IMR-90 (cell line): ENCODE data around the gene FAM53B. TPM values are rescaled to one million over a fixed set of nuclear protein-coding genes. Genes with fewer than 3 reads are reported as not detected.

Experiments used
- ATAC-seq: fragments of 200-7000 bp; cut with Tn5 transposase; 2 replicates; pipeline ENCODE4 v1.9.1; 2020; ENCODE audit warnings: low read depth, mild to moderate bottlenecking, moderate library complexity
- BruUV-seq: library from RNA; stranded (reverse); fragments of 400-500 nt; replicated peaks from 2 replicates; lab custom pipeline; 2021; lab: Mats Ljungman, UMichigan
- CTCF ChIA-PET: fragments of 300-600 bp; formaldehyde crosslinking; extraction: SDS; loops from one replicate; lab custom pipeline; 2021; ENCODE audit warnings: antibody characterized with exemption; lab: Yijun Ruan, JAX
- POLR2A ChIA-PET: fragments of 300-600 bp; sonication (Branson Sonifier 250); formaldehyde crosslinking; loops from one replicate; lab custom pipeline; 2022; ENCODE audit warnings: antibody characterized with exemption; ENCODE audit not compliant: unreplicated experiment; lab: Charles Lee
- DNase-seq: peaks from one replicate; pipeline ENCODE4 v3.0.0; 2013
- H2AFZ ChIP-seq: replicated peaks from 2 replicates; pipeline ENCODE3; 2013; ENCODE audit warnings: low read length, mild to moderate bottlenecking; ENCODE audit not compliant: poor library complexity
- H2AK5ac ChIP-seq: 2 replicates; pipeline ENCODE4 v1.6.1; 2013; ENCODE audit warnings: low read depth, low read length, inconsistent platforms
- H2AK9ac ChIP-seq: replicated peaks from 2 replicates; pipeline ENCODE3; 2013; ENCODE audit warnings: mild to moderate bottlenecking, low read depth, low read length, moderate library complexity; ENCODE audit not compliant: poor library complexity
- H2BK120ac ChIP-seq: 2 replicates; pipeline ENCODE4 v1.6.1; 2013; ENCODE audit warnings: low read depth, low read length, inconsistent platforms
- H2BK15ac ChIP-seq: 3 replicates; pipeline ENCODE4 v1.6.1; 2013; ENCODE audit warnings: low read depth, low read length, inconsistent platforms
- H2BK20ac ChIP-seq: 2 replicates; pipeline ENCODE4 v1.6.1; 2013; ENCODE audit warnings: low read depth, mild to moderate bottlenecking, inconsistent platforms, low read length, moderate library complexity
- H2BK5ac ChIP-seq: 2 replicates; pipeline ENCODE4 v1.6.1; 2013; ENCODE audit warnings: mild to moderate bottlenecking, low read depth, low read length, inconsistent platforms; ENCODE audit not compliant: poor library complexity, severe bottlenecking
- H3K14ac ChIP-seq: replicated peaks from 2 replicates; pipeline ENCODE4 v1.6.1; 2013; ENCODE audit warnings: low read depth, low read length, inconsistent platforms
- H3K18ac ChIP-seq: 2 replicates; pipeline ENCODE4 v1.6.1; 2013; ENCODE audit warnings: low read depth, low read length, control low read depth
- H3K23ac ChIP-seq: 2 replicates; pipeline ENCODE4 v1.6.1; 2013; ENCODE audit warnings: low read depth, low read length, inconsistent platforms
- H3K27ac ChIP-seq: 2 replicates; pipeline ENCODE4 v1.5.1; 2013; ENCODE audit warnings: mild to moderate bottlenecking, control low read depth, low read length; ENCODE audit not compliant: insufficient read depth
- H3K27me3 ChIP-seq: 2 replicates; pipeline ENCODE4 v1.6.1; 2013; ENCODE audit warnings: low read length; ENCODE audit not compliant: control insufficient read depth, insufficient read depth
- H3K36me3 ChIP-seq: 2 replicates; pipeline ENCODE4 v1.6.1; 2013; ENCODE audit warnings: low read length, mixed read lengths; ENCODE audit not compliant: control insufficient read depth, insufficient read depth
- H3K4ac ChIP-seq: 2 replicates; pipeline ENCODE4 v1.6.1; 2013; ENCODE audit warnings: low read depth, low read length, inconsistent platforms
- H3K4me1 ChIP-seq: 2 replicates; pipeline ENCODE4 v1.6.1; 2013; ENCODE audit warnings: low read length, mixed read lengths; ENCODE audit not compliant: control insufficient read depth, insufficient read depth
- H3K4me2 ChIP-seq: 2 replicates; pipeline ENCODE4 v1.6.1; 2013; ENCODE audit warnings: low read depth, mild to moderate bottlenecking, control low read depth, low read length, moderate library complexity
- H3K4me3 ChIP-seq: 2 replicates; pipeline ENCODE4 v1.5.1; 2013; ENCODE audit warnings: low read depth, mild to moderate bottlenecking, control low read depth, low read length, moderate library complexity; ENCODE audit not compliant: insufficient read depth
- H3K56ac ChIP-seq: 2 replicates; pipeline ENCODE4 v1.6.1; 2013; ENCODE audit warnings: low read length, inconsistent platforms; ENCODE audit not compliant: insufficient read depth; ENCODE audit errors: extremely low read depth
- H3K79me1 ChIP-seq, 2 experiments: 2 replicates each; pipeline ENCODE4 v1.6.1; 2013; ENCODE audit warnings: low read length in 2 of 2, inconsistent platforms in 1 of 2, low read depth in 1 of 2
- H3K9ac ChIP-seq: 2 replicates; pipeline ENCODE4 v1.6.1; 2013; ENCODE audit warnings: low read depth, low read length, control low read depth
- H3K9me1 ChIP-seq: 2 replicates; pipeline ENCODE4 v1.6.1; 2013; ENCODE audit warnings: low read length, inconsistent platforms; ENCODE audit not compliant: insufficient read depth
- H3K9me3 ChIP-seq: 2 replicates; pipeline ENCODE4 v1.6.1; 2013; ENCODE audit warnings: low read length; ENCODE audit not compliant: control insufficient read depth, insufficient read depth
- H4K20me1 ChIP-seq: 2 replicates; pipeline ENCODE4 v1.6.1; 2013; ENCODE audit warnings: low read length, inconsistent platforms; ENCODE audit not compliant: insufficient read depth
- H4K5ac ChIP-seq: 2 replicates; pipeline ENCODE4 v1.6.1; 2013; ENCODE audit warnings: mild to moderate bottlenecking, low read depth, low read length, control low read depth
- H4K8ac ChIP-seq, 2 experiments: 2 replicates each; pipeline ENCODE4 v1.6.1; 2013; ENCODE audit warnings: low read depth in 2 of 2, low read length in 2 of 2, control low read depth in 1 of 2, inconsistent platforms in 1 of 2
- H4K91ac ChIP-seq: 2 replicates; pipeline ENCODE4 v1.6.1; 2013; ENCODE audit warnings: low read depth, low read length, inconsistent platforms; ENCODE audit not compliant: insufficient read depth
- BHLHE40 ChIP-seq: fragments of 150-350 bp; IDR thresholded peaks from 2 replicates; pipeline ENCODE4 v1.6.1; 2016; ENCODE audit warnings: mild to moderate bottlenecking, low read depth, low read length
- CEBPB ChIP-seq: IDR thresholded peaks from 2 replicates; pipeline ENCODE4 v1.6.1; 2012; ENCODE audit warnings: low read depth, low read length, improper control_type of control experiment
- FOS ChIP-seq: fragments of 150-350 bp; IDR thresholded peaks from 2 replicates; pipeline ENCODE4 v1.6.1; 2016; ENCODE audit warnings: low read depth, low read length
- MAFK ChIP-seq: IDR thresholded peaks from 2 replicates; pipeline ENCODE4 v1.6.1; 2012; ENCODE audit warnings: low read depth, low read length, improper control_type of control experiment
- MAZ ChIP-seq: IDR thresholded peaks from 2 replicates; pipeline ENCODE4 v1.6.1; 2012; ENCODE audit warnings: low read depth, mild to moderate bottlenecking, low read length, improper control_type of control experiment, moderate library complexity, borderline replicate concordance
- POLR2A ChIP-seq: IDR thresholded peaks from 2 replicates; pipeline ENCODE4 v1.6.1; 2012; ENCODE audit warnings: mild to moderate bottlenecking, low read depth, low read length
- RAD21 ChIP-seq: IDR thresholded peaks from 2 replicates; pipeline ENCODE4 v1.6.1; 2012; ENCODE audit warnings: low read length, improper control_type of control experiment
- RCOR1 ChIP-seq: IDR thresholded peaks from 2 replicates; pipeline ENCODE4 v1.6.1; 2012; ENCODE audit warnings: mild to moderate bottlenecking, low read length, improper control_type of control experiment; ENCODE audit not compliant: insufficient replicate concordance
- RFX5 ChIP-seq: IDR thresholded peaks from 2 replicates; pipeline ENCODE4 v1.8.0; 2012; ENCODE audit warnings: low read depth, mild to moderate bottlenecking, low read length, moderate library complexity
- SMC3 ChIP-seq: fragments of 150-350 bp; IDR thresholded peaks from 2 replicates; pipeline ENCODE4 v1.6.1; 2016; ENCODE audit warnings: low read depth, mild to moderate bottlenecking, antibody characterized with exemption, low read length, moderate library complexity
- WGBS, 2 experiments: methylation state at CpG; one replicate each; pipeline versions ENCODE4 v1.1.5 to v1.1.7; 2013; ENCODE audit warnings: missing lambda C conversion rate in 2 of 2; ENCODE audit not compliant: insufficient read length in 1 of 2; ENCODE audit errors: extremely low coverage in 2 of 2; 5-methylcytosine and 5-hydroxymethylcytosine counted together
- dilution Hi-C: fragments of 300-500 bp; cut with HindIII; formaldehyde crosslinking; loops from one replicate; pipeline ENCODE4 v1.14.3; 2018; ENCODE audit warnings: low sequenced_read_pairs; ENCODE audit not compliant: unreplicated experiment
- in situ Hi-C: fragments of 300-500 bp; cut with MboI; formaldehyde crosslinking; loops from 3 replicates; pipeline ENCODE4 v1.14.3; 2019; ENCODE audit warnings: low sequenced_read_pairs, inconsistent platforms, mixed read lengths
- intact Hi-C: fragments of 100-400 bp; cut with micrococcal nuclease; formaldehyde crosslinking; loops from 2 replicates; pipeline ENCODE4 v1.10.0; 2022
- polyA plus RNA-seq, 3 experiments: library from polyadenylated mRNA; depleted of rRNA; stranded (reverse); fragments of >200 nt; gene quantifications; 2 replicates each; pipeline ENCODE4 v1.2.3, GENCODE V29; 2012; ENCODE audit warnings: low replicate concordance in 1 of 3
- total RNA-seq: library from RNA; depleted of rRNA; stranded (reverse); fragments of >200 nt; gene quantifications from 2 replicates; pipeline ENCODE4 v1.2.3, GENCODE V29; 2012
- TF ChIP-seq, protein P1 (sequence below): fragments of 150-350 bp; IDR thresholded peaks from 2 replicates; pipeline ENCODE4 v1.6.1; 2016; ENCODE audit warnings: low read depth, mild to moderate bottlenecking, low read length, moderate library complexity, borderline replicate concordance
- TF ChIP-seq, protein P2 (sequence below): conservative IDR thresholded peaks from 2 replicates; pipeline ENCODE4 v1.5.1; 2012; ENCODE audit warnings: mild to moderate bottlenecking, low read depth, low read length, improper control_type of control experiment
- TF ChIP-seq, protein P3 (sequence below): fragments of 150-350 bp; IDR thresholded peaks from 2 replicates; pipeline ENCODE4 v1.6.1; 2017; ENCODE audit warnings: mild to moderate bottlenecking, antibody characterized with exemption, low read length, low read depth

The FAM53B gene
- total and polyA plus RNA-seq, 2 of the 4 experiments (the other 2 are of a cell fraction) = 3.8 to 5.7 TPM

DNA sequence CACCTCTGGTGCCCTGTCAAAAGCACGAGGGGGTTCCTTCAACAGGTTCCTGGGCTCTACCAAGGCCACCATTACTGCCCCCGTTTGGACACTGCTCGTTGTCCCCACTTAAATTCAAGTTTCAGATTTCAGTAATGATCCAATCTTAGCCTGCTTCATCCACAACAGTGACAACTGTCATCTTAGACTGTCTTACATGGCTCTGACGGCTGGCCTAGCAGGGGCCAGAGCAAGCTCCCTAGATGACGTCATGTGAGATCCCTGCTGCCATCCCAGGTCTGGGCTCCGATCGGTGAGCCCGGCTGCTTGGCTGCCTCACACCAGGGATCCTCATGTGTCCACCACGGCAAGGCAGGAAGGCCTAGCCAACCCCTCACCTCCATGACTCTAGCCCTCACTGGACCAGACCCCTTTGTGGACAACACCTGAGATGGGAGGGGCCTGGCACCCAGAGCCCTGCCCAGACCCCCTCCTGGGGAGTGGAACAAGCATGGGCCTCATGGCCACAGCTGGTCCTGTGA lies 82.5 kb downstream of the FAM53B start:
- BruUV-seq = no TSS peak

More for the DNA sequence above, 82.5 kb downstream of the FAM53B start:
- H2AK9ac ChIP-seq = no peak overlapping the region
- H4K20me1 ChIP-seq = peaks cover 19% of the 10 kb centered on the region
- H3K4me1 ChIP-seq = peaks cover 7% of the 10 kb centered on the region; the same call in 1 of the 2 replicates
- dilution Hi-C loops (no loop called here), intact Hi-C loops (no loop called here), in situ Hi-C loops (no loop called here)
- DNase-seq = no peak
- H4K91ac ChIP-seq = no peak overlapping the region
- TF ChIP-seq FOS (no peak), BHLHE40 (no peak), RAD21 (no peak), RFX5 (no peak), POLR2A (no peak), CEBPB (no peak), MAFK (no peak), SMC3 (no peak), RCOR1 (no peak), MAZ (no peak)
- TF ChIP-seq, protein P1, sequence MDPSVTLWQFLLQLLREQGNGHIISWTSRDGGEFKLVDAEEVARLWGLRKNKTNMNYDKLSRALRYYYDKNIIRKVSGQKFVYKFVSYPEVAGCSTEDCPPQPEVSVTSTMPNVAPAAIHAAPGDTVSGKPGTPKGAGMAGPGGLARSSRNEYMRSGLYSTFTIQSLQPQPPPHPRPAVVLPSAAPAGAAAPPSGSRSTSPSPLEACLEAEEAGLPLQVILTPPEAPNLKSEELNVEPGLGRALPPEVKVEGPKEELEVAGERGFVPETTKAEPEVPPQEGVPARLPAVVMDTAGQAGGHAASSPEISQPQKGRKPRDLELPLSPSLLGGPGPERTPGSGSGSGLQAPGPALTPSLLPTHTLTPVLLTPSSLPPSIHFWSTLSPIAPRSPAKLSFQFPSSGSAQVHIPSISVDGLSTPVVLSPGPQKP = no peak
- TF ChIP-seq, protein P2, sequence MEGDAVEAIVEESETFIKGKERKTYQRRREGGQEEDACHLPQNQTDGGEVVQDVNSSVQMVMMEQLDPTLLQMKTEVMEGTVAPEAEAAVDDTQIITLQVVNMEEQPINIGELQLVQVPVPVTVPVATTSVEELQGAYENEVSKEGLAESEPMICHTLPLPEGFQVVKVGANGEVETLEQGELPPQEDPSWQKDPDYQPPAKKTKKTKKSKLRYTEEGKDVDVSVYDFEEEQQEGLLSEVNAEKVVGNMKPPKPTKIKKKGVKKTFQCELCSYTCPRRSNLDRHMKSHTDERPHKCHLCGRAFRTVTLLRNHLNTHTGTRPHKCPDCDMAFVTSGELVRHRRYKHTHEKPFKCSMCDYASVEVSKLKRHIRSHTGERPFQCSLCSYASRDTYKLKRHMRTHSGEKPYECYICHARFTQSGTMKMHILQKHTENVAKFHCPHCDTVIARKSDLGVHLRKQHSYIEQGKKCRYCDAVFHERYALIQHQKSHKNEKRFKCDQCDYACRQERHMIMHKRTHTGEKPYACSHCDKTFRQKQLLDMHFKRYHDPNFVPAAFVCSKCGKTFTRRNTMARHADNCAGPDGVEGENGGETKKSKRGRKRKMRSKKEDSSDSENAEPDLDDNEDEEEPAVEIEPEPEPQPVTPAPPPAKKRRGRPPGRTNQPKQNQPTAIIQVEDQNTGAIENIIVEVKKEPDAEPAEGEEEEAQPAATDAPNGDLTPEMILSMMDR = no peak
- TF ChIP-seq, protein P3, sequence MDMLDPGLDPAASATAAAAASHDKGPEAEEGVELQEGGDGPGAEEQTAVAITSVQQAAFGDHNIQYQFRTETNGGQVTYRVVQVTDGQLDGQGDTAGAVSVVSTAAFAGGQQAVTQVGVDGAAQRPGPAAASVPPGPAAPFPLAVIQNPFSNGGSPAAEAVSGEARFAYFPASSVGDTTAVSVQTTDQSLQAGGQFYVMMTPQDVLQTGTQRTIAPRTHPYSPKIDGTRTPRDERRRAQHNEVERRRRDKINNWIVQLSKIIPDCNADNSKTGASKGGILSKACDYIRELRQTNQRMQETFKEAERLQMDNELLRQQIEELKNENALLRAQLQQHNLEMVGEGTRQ = no peak
- no peak overlapping the region for H2BK5ac ChIP-seq
- no peaks in the 10 kb centered on the region for H3K27me3 ChIP-seq
- H3K9me1 ChIP-seq = peaks cover 28% of the 10 kb centered on the region
- 93% methylated on average over 6 of the region's 9 CpGs; no CpG with 5 or more reads in 1 of the 2 experiments for WGBS, 2 experiments
- ATAC-seq = no peak
- H3K4me2 ChIP-seq = no peak overlapping the region
- H3K36me3 ChIP-seq = peaks cover 3% of the 10 kb centered on the region
- H2BK20ac ChIP-seq = no peak overlapping the region
- H2BK15ac ChIP-seq = no peak overlapping the region
- H3K23ac ChIP-seq = no peak overlapping the region
- no peak overlapping the region for H3K56ac ChIP-seq
- H3K27ac ChIP-seq = no peak overlapping the region
- no peaks in the 10 kb centered on the region for H3K9me3 ChIP-seq
- no peak overlapping the region for H3K18ac ChIP-seq
- H2BK120ac ChIP-seq = no peak overlapping the region
- H2AK5ac ChIP-seq = no peak overlapping the region
- H3K4me3 ChIP-seq = no peak overlapping the region
- H3K4ac ChIP-seq = no peak overlapping the region
- POLR2A ChIA-PET = no interaction called here
- H2AFZ ChIP-seq = no peak overlapping the region
- H3K14ac ChIP-seq = no peak overlapping the region
- H3K9ac ChIP-seq = no peak overlapping the region
- H4K5ac ChIP-seq = no peak overlapping the region
- CTCF ChIA-PET = no interaction called here
- H3K79me1 ChIP-seq = peaks cover 0 to 12% of the 10 kb centered on the region in 2 experiments; a peak in 3 of 4 replicates
- no peak overlapping the region for H4K8ac ChIP-seq
